Measurements from ENCODE around the gene DLX2. TPM values are rescaled to one million over a fixed set of nuclear protein-coding genes. Genes with fewer than 3 reads are reported as not detected.

DLX2 gene
- total and polyA plus RNA-seq, 2 of the 13 experiments (the other 11 are each of a cell fraction or from before 2014, with no cell fraction given) = 0.07 to 0.15 TPM

- TF ChIP-seq ZSCAN31 (CRISPR knock-in tag; IDR thresholded peaks at IDR 0.05; ENCODE audit: low read depth) (peak; percentile 85), THAP11 (CRISPR knock-in tag; IDR thresholded peaks at IDR 0.05) (no peak), SMARCC2 (IDR thresholded peaks at IDR 0.05) (no peak), XBP1 (CRISPR knock-in tag; IDR thresholded peaks at IDR 0.05) (0 out of 2 replicates have a peak, but pooled peaks have one; percentile 73), SRSF1 (optimal IDR thresholded peaks at IDR 0.05; ENCODE audit: low read depth, low read length) (peak; percentile 66), DMTF1 (CRISPR knock-in tag; IDR thresholded peaks at IDR 0.05) (no peak), ZNF841 (CRISPR knock-in tag; IDR thresholded peaks at IDR 0.05; ENCODE audit: borderline replicate concordance) (no peak; the same call in 1 of the 2 replicates), U2AF1 (optimal IDR thresholded peaks at IDR 0.05; ENCODE audit: low read depth, low read length) (no peak), PBX3 (CRISPR knock-in tag; IDR thresholded peaks at IDR 0.05; ENCODE audit: borderline replicate concordance) (no peak), ZNF34 (CRISPR knock-in tag; IDR thresholded peaks at IDR 0.05; ENCODE audit: borderline replicate concordance) (no peak), PHB2 (IDR thresholded peaks at IDR 0.05; ENCODE audit: partially characterized antibody) (no peak), ZNF160 (CRISPR knock-in tag; IDR thresholded peaks at IDR 0.05) (peak; percentile 85), ZNF780A (CRISPR knock-in tag; IDR thresholded peaks at IDR 0.05) (no peak), PHF5A (CRISPR knock-in tag; IDR thresholded peaks at IDR 0.05; ENCODE audit: low read depth, unreplicated experiment) (no peak), ELF4 (CRISPR knock-in tag; IDR thresholded peaks at IDR 0.05; ENCODE audit: borderline replicate concordance) (no peak), FOXJ3 (CRISPR knock-in tag; IDR thresholded peaks at IDR 0.05; ENCODE audit: borderline replicate concordance) (peak; percentile 70; the same call in 1 of the 2 replicates), ZNF362 (CRISPR knock-in tag; IDR thresholded peaks at IDR 0.05; ENCODE audit: borderline replicate concordance) (0 out of 2 replicates have a peak, but pooled peaks have one; percentile 11), CBX1 (IDR thresholded peaks at IDR 0.05; ENCODE audit: low read depth) (no peak)
- TF ChIP-seq, protein P1, sequence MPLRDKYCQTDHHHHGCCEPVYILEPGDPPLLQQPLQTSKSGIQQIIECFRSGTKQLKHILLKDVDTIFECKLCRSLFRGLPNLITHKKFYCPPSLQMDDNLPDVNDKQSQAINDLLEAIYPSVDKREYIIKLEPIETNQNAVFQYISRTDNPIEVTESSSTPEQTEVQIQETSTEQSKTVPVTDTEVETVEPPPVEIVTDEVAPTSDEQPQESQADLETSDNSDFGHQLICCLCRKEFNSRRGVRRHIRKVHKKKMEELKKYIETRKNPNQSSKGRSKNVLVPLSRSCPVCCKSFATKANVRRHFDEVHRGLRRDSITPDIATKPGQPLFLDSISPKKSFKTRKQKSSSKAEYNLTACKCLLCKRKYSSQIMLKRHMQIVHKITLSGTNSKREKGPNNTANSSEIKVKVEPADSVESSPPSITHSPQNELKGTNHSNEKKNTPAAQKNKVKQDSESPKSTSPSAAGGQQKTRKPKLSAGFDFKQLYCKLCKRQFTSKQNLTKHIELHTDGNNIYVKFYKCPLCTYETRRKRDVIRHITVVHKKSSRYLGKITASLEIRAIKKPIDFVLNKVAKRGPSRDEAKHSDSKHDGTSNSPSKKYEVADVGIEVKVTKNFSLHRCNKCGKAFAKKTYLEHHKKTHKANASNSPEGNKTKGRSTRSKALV (CRISPR knock-in tag; IDR thresholded peaks at IDR 0.05) = peak; percentile 89
- TF ChIP-seq, protein P2, sequence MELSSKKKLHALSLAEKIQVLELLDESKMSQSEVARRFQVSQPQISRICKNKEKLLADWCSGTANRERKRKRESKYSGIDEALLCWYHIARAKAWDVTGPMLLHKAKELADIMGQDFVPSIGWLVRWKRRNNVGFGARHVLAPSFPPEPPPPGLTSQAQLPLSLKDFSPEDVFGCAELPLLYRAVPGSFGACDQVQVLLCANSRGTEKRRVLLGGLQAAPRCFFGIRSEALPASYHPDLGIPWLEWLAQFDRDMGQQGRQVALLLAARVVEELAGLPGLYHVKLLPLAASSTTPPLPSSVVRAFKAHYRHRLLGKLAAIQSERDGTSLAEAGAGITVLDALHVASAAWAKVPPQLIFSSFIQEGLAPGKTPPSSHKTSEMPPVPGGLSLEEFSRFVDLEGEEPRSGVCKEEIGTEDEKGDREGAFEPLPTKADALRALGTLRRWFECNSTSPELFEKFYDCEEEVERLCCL (CRISPR knock-in tag; IDR thresholded peaks at IDR 0.05; ENCODE audit: borderline replicate concordance) = no peak
Observed at GRCh38 chr2:172102391-172103359, at the start of gene DLX2 (continued).
